GM19324 (cell line): ENCODE data around the gene MICAL3.

Experiments
- ATAC-seq: cut with Tn5 transposase; IDR thresholded peaks from one replicate; pipeline ENCODE4 v1.9.1; 2021; ENCODE audit warnings: mild to moderate bottlenecking, moderate library complexity; ENCODE audit not compliant: unreplicated experiment, low FRiP score

The MICAL3 gene

GRCh38 chr22:17808693-17809403, 215.5 kb downstream of the MICAL3 start:
- ATAC-seq = no peak

- ATAC-seq = no peak
These were observed 216.6 kb downstream of the MICAL3 start for GRCh38 chr22:17807578-17808410.

- no peak for ATAC-seq
These were observed 217.3 kb downstream of the MICAL3 start for GRCh38 chr22:17807086-17807485.

DNA sequence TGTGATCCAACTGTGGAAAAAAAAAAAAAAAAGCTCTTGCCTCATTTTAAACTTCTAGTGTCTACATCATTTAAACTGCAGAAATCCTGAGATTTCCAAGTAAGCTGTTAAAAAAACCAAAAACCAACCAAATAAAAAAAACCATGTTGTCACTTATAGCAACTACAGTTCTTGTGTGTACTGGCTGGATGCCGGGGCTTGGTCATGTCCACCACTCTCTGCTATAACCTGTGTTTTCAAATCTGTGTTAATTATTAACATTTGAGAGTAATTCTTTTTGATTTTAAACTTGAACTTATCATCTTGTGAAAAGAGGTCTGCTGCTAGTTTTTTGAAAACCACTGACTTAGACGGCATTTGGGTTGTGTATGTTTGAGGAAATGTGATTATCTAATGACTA, 217.9 kb downstream of the MICAL3 start:
- no peak for ATAC-seq

- no peak for ATAC-seq
These were observed 219.9 kb downstream of the MICAL3 start for GRCh38 chr22:17804331-17805080.

GRCh38 chr22:17803609-17804270, 220.6 kb downstream of the MICAL3 start:
- ATAC-seq = no peak

GRCh38 chr22:17802822-17803221, 221.5 kb downstream of the MICAL3 start:
- no peak for ATAC-seq

- ATAC-seq = no peak
These were observed 221.9 kb downstream of the MICAL3 start for GRCh38 chr22:17802411-17802810.

DNA sequence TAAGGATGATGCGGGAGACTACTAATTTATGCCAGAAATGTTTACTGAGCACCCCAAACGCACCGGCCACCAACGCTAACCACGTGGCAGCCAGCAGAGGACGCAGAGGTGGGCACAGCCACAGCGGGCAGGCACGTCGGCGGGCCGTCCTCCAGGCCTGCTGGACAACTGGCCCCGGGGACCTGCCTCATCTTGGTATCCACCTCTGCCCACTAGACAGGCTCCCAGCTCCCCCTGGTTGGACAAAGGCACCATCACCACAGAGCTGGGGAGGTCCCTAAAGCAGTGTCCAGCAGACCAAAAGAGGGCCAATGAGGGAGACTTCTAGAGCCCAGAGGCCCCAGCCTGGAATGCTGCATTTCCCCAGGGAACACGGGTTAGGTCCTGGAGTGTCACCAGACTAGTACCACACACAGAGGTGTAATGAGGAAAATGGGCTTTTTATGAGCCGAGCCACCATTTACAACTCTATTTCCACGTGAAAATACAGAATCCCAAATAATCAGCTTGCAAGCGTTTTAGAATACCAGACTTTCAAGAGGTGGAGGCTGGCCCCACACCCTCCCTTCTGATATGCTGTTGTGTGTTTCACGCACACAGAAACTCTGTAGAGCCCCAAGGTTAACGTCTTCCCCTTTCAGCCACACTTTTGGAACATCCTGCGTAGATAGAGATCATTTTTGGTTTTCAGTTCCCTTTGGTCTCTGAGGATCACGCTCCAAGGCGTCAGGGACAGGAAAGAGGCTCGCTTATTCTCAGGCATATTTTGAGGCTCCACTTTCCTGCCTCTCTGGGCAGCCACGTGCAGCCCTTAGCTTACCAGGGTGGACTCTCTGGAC, 226.4 kb downstream of the MICAL3 start:
- ATAC-seq = no peak

GRCh38 chr22:17796695-17797094, 227.7 kb downstream of the MICAL3 start:
- ATAC-seq = no peak

DNA sequence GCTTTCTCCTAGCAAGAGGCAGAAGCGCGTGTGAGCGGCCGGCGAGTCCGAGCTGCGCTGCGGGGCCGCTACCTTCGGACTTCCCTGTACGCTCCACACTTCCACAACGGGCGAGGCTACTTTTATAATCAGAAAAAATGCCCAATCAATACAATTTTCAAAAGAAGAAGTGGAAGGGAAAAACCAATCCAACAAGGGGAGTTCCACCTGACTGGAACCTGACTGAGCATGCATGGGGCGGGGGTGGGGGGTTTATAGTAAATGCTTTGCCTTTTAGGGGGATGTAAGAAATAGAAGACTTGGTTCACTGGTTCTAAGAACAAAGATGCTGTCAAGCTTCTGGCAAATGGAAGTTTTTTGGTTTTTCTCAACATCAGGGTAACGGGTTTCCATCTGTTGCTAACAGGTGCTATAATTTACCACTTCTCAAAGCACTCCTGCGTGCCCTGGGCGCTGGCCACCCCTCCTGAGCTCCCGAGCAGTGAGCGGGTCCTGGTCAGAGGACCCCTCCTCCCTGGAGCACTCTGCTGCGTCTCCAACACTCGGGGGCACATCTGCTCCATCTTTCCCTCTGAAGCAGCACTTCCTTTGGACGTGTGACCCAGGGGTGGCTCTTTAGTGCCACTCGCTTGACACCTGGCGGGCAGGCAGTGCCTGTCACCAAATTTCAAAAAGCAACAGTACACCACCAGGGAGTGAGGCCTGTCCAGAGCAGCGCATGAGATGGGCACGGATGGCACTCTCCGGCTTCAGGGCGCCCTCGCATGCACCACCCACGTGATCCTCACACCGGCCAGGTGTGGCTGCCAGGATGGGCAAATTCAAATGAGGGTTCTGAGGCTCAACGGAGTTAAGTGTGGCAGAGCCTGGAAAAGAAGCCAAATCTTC, 228.5 kb downstream of the MICAL3 start:
- no peak for ATAC-seq

DNA sequence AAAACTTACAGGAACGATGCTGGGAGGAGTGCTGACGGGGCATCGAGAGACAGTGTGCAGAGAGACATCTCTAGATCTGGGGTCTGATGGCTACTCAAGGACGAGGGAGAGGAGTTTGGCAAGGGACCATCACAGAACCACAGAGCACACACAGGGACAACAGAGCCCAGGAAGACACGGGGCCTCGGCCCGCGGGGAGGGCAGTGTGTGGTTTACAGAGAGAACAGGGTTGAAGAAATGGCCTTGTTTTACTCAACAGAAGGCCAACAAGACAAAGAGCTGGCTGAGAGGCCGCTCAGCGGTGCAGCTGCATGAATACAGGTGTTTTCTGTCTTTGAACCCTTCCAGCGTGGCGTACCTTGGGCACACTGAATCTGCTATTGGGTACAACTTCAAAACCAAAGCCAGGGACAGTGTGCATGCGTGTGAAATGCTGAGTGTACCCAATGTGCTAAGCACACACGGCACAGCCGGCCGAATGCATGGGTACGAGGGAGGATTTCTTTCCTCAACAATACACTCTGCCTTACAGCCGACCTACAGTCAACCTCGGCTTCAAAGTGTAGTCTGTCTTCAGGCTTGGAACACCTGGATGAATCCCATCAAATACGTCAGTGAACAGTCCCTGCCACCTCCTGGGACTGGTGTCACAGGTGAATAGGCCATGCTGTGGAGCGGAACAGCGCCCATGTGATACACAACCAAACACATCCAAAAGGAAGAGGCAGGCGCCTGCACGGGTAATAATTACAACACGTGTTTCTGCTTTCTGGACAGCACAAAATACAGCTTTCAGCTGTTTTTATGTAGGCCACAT, 229.4 kb downstream of the MICAL3 start:
- no peak for ATAC-seq

DNA sequence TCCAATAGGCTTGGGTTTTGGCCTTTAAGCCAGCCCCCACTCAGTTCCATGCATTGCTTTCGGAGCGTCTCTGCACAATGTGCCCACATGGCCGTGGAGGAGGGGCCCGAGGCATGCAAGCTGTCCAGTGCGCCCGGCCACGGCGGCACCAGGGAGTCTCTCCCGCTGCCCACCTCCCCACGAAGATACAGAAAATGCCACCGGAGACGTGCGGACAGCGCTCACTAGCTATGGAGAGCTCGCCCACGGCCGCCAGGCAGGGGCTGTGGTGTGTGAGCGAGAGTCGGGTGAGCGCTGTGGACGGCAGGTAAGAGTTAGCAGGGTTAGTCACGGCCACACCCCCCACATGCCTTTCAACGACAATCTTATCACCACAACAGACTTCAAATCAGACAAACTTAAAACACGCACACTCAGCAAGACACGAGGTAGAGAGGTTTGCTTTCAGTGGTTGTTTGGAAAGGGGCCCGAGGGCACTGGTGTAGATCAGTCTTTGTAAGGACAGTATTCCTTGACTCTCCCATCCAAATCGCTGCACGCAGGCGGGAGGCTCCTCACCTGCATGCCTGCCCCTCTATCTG, 231.4 kb downstream of the MICAL3 start:
- ATAC-seq = no peak

DNA sequence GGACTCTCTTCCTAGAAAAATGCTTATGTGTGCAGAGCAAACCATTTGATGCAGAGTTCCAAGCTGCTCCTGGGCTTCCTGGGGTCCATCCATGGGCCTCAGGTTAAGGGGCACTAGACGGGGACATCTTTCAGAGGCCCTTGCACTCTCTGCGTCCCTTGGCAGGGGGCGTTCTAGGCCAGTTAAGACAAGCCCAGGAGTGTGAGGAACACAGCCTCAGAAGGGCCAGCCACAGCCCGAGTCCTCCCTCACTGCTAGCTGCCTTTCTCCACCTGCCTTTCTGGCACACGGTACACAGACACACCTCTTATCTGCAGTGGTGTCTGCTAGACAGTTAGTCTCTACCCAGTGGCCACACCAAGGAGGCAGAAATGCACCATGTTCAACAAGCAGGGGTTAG, 232.1 kb downstream of the MICAL3 start:
- ATAC-seq = no peak

DNA sequence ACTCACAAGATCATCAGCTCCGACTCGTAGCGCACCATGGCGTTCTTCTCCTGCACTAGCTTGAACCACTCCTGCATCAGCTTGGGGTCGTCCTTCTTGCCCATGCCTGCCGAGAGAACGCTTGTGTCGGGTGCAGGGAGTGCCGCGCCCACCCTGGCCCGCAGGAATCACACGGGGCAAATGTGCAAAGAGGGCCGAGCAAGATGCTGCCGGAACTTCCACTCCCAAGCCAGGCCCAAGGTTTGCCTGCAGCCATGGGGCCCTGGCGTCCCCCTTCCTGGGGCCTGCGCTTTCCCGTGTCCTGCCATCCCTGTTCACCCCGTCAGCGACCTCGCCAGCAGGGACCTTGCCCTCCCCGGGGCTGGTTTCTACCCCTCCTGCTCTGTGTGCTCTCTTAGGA, 233.2 kb downstream of the MICAL3 start:
- ATAC-seq = no peak

GRCh38 chr22:17789379-17790200, 234.8 kb downstream of the MICAL3 start:
- no peak for ATAC-seq
